Measurements from ENCODE around the gene TUBGCP6.

- TF ChIP-seq CTCF (conservative IDR thresholded peaks at IDR 0.05; ENCODE audit: low read depth in 2 of 2) (no peak), POLR2AphosphoS5 (IDR thresholded peaks at IDR 0.05; ENCODE audit: low read depth) (no peak), EZH2 (IDR thresholded peaks at IDR 0.05; ENCODE audit: low read depth, unreplicated experiment) (no peak), ZNF114 (CRISPR knock-in tag; IDR thresholded peaks at IDR 0.05) (no peak), NANOG (IDR thresholded peaks at IDR 0.05; ENCODE audit: borderline replicate concordance) (no peak), EZH2phosphoT487 (IDR thresholded peaks at IDR 0.05; ENCODE audit: unreplicated experiment) (no peak), REST (IDR thresholded peaks at IDR 0.05; ENCODE audit: unreplicated experiment) (no peak), STAT1 (IDR thresholded peaks at IDR 0.05; ENCODE audit: unreplicated experiment) (no peak), CREB1 (CRISPR knock-in tag; IDR thresholded peaks at IDR 0.05; ENCODE audit: low read depth) (no peak), ETS1 (IDR thresholded peaks at IDR 0.05) (no peak), ZNF331 (CRISPR knock-in tag; IDR thresholded peaks at IDR 0.05; ENCODE audit: low read depth) (no peak)
These were observed 48.6 kb downstream of the TUBGCP6 start for GRCh38 chr22:50196256-50196655.
